Measurements from ENCODE around the gene UVSSA. TPM values are rescaled to one million over a fixed set of nuclear protein-coding genes. Genes with fewer than 3 reads are reported as not detected.
A peak's percentile ranks its signal among the peaks of the same experiment; 100 is the strongest.

The UVSSA gene
- total and polyA plus RNA-seq, 9 of the 15 experiments (the other 6 are each of a cell fraction or from before 2014, with no cell fraction given), result 0.21 to 14.6 (median 3.3) TPM

GRCh38 chr4:1410491-1411325 is 63.7 kb downstream of the UVSSA start (continued):
- TF ChIP-seq, protein P1, sequence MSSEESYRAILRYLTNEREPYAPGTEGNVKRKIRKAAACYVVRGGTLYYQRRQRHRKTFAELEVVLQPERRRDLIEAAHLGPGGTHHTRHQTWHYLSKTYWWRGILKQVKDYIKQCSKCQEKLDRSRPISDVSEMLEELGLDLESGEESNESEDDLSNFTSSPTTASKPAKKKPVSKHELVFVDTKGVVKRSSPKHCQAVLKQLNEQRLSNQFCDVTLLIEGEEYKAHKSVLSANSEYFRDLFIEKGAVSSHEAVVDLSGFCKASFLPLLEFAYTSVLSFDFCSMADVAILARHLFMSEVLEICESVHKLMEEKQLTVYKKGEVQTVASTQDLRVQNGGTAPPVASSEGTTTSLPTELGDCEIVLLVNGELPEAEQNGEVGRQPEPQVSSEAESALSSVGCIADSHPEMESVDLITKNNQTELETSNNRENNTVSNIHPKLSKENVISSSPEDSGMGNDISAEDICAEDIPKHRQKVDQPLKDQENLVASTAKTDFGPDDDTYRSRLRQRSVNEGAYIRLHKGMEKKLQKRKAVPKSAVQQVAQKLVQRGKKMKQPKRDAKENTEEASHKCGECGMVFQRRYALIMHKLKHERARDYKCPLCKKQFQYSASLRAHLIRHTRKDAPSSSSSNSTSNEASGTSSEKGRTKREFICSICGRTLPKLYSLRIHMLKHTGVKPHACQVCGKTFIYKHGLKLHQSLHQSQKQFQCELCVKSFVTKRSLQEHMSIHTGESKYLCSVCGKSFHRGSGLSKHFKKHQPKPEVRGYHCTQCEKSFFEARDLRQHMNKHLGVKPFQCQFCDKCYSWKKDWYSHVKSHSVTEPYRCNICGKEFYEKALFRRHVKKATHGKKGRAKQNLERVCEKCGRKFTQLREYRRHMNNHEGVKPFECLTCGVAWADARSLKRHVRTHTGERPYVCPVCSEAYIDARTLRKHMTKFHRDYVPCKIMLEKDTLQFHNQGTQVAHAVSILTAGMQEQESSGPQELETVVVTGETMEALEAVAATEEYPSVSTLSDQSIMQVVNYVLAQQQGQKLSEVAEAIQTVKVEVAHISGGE (CRISPR knock-in tag; IDR thresholded peaks at IDR 0.05), result peak in 1 of 3 experiments; percentile 74; a peak in 2 of 6 replicates
- no peak for TF ChIP-seq XRCC3 (IDR thresholded peaks at IDR 0.05)
- peak; percentile 95 for TF ChIP-seq ZBTB40 (IDR thresholded peaks at IDR 0.05)
- TF ChIP-seq ZBTB40 (CRISPR knock-in tag; IDR thresholded peaks at IDR 0.05), result peak; percentile 94
- TF ChIP-seq ATF1 (CRISPR knock-in tag; IDR thresholded peaks at IDR 0.05), result peak; percentile 91
- TF ChIP-seq ATF1 (tag; IDR thresholded peaks at IDR 0.05), result no peak
- TF ChIP-seq COPS2 (conservative IDR thresholded peaks at IDR 0.05), result no peak
- peak; percentile 100 for TF ChIP-seq SIN3A (IDR thresholded peaks at IDR 0.05; ENCODE audit: borderline replicate concordance in 2 of 2, control insufficient read depth in 1 of 2, low read depth in 2 of 2, low read length in 2 of 2)
- TF ChIP-seq, protein P2, sequence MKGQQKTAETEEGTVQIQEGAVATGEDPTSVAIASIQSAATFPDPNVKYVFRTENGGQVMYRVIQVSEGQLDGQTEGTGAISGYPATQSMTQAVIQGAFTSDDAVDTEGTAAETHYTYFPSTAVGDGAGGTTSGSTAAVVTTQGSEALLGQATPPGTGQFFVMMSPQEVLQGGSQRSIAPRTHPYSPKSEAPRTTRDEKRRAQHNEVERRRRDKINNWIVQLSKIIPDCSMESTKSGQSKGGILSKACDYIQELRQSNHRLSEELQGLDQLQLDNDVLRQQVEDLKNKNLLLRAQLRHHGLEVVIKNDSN (CRISPR knock-in tag; IDR thresholded peaks at IDR 0.05), result peak; percentile 82
- TF ChIP-seq NKRF (IDR thresholded peaks at IDR 0.05; ENCODE audit: borderline replicate concordance), result peak; percentile 98

Data from K562 (cell line).